HepG2 (cell line): ENCODE measurements around the gene SHROOM1. TPM values are rescaled to one million over a fixed set of nuclear protein-coding genes. Genes with fewer than 3 reads are reported as not detected.

Experiments
- ATAC-seq: fragments of 200-7000 bp; cut with Tn5 transposase; 3 replicates; pipeline ENCODE4 v1.9.1; 2020; ENCODE audit warnings: mild to moderate bottlenecking, moderate library complexity
- BruUV-seq: library from RNA; stranded (reverse); fragments of 400-500 nt; replicated peaks from 2 replicates; lab custom pipeline; 2021; lab: Mats Ljungman, UMichigan
- CTCF ChIA-PET: fragments of 300-600 bp; formaldehyde crosslinking; extraction: SDS; loops from one replicate; lab custom pipeline; 2021; ENCODE audit warnings: low total read pairs, inconsistent platforms, low intra/inter-chr PET ratio; lab: Yijun Ruan, JAX
- POLR2A ChIA-PET: fragments of 350-600 bp; sonication (Branson Sonifier 250); formaldehyde crosslinking; loops from one replicate; lab custom pipeline; 2020; ENCODE audit warnings: antibody characterized with exemption, inconsistent platforms; lab: Yijun Ruan, JAX
- DNase-seq: peaks from one replicate; pipeline ENCODE4 v3.0.0-alpha.2; 2015; ENCODE audit warnings: low spot score
- FAIRE-seq: peaks from 3 replicates; lab custom pipeline; 2011; peaks lifted over from hg19 to GRCh38; lab: Jason Lieb, UNC
- H2AFZ ChIP-seq: one replicate; pipeline ENCODE4 v1.6.1; 2011; ENCODE audit warnings: low read length, inconsistent platforms
- H3K27ac ChIP-seq: fragments of 300-600 bp; 3 replicates; pipeline ENCODE4 v1.8.0; 2011; ENCODE audit warnings: mixed run types, mild to moderate bottlenecking, mixed read lengths, low read length, inconsistent platforms; ENCODE audit not compliant: insufficient read depth; ENCODE audit errors: extremely low read length
- H3K27me3 ChIP-seq, 2 experiments: fragments of 200-600 bp in 1 of 2; 2 replicates in 1 of 2; 3 replicates in 1 of 2; pipeline versions ENCODE4 v1.6.0 to v1.8.0; 2011; ENCODE audit warnings: low read length in 2 of 2, mild to moderate bottlenecking in 2 of 2, moderate library complexity in 2 of 2, inconsistent platforms in 1 of 2; ENCODE audit not compliant: insufficient read depth in 2 of 2, control insufficient read depth in 1 of 2
- H3K36me3 ChIP-seq, 2 experiments: fragments of 200-600 bp in 1 of 2; replicated peaks in 1 of 2; 2 replicates in 1 of 2; 3 replicates in 1 of 2; pipeline versions ENCODE4 v1.5.1 to v1.8.0; 2011; ENCODE audit warnings: low read length in 2 of 2, inconsistent platforms in 1 of 2; ENCODE audit not compliant: insufficient read depth in 2 of 2, control insufficient read depth in 1 of 2
- H3K4me1 ChIP-seq: 2 replicates; pipeline ENCODE4 v1.5.1; 2012; ENCODE audit warnings: low read length, inconsistent platforms; ENCODE audit not compliant: insufficient read depth
- H3K4me2 ChIP-seq: 2 replicates; pipeline ENCODE4 v1.6.0; 2011; ENCODE audit warnings: low read depth, low read length, inconsistent platforms
- H3K4me3 ChIP-seq, 3 experiments: fragments of 200-600 bp in 1 of 3; sonication (generic), shearing (Covaris generic) in 1 of 3; replicated peaks in 1 of 3; 2 replicates each; pipeline ENCODE4 v1.5.1; 2011 to 2016; ENCODE audit warnings: low read length in 3 of 3, inconsistent platforms in 2 of 3, low read depth in 2 of 3, mild to moderate bottlenecking in 2 of 3, control low read depth in 1 of 3, mixed read lengths in 1 of 3; ENCODE audit not compliant: insufficient read depth in 1 of 3
- H3K79me2 ChIP-seq: one replicate; pipeline ENCODE4 v1.6.1; 2011; ENCODE audit warnings: low read length, inconsistent platforms; ENCODE audit not compliant: insufficient read depth
- H3K9ac ChIP-seq: 2 replicates; pipeline ENCODE4 v1.6.0; 2011; ENCODE audit warnings: mild to moderate bottlenecking, low read depth, low read length, inconsistent platforms; ENCODE audit not compliant: insufficient read depth
- H3K9me3 ChIP-seq: 2 replicates; pipeline ENCODE4 v1.5.1; 2012; ENCODE audit warnings: mild to moderate bottlenecking, low read length
- H4K20me1 ChIP-seq: 2 replicates; pipeline ENCODE4 v1.6.0; 2011; ENCODE audit warnings: inconsistent platforms, mild to moderate bottlenecking, low read length, moderate library complexity; ENCODE audit not compliant: insufficient read depth
- FOXA3 ChIP-seq: IDR thresholded peaks from 2 replicates; pipeline ENCODE4 v1.6.1; 2016; ENCODE audit warnings: missing genetic modification reagents, missing compliant biosample characterization
- GATAD2A ChIP-seq: IDR thresholded peaks from 2 replicates; pipeline ENCODE4 v1.6.1; 2016
- HMG20B ChIP-seq: conservative IDR thresholded peaks from 2 replicates; pipeline ENCODE4 v1.6.1; 2016; ENCODE audit warnings: missing genetic modification reagents, missing compliant biosample characterization
- HOMEZ ChIP-seq: IDR thresholded peaks from 2 replicates; pipeline ENCODE4 v1.6.1; 2016; ENCODE audit warnings: low read depth
- KDM1A ChIP-seq: IDR thresholded peaks from 2 replicates; pipeline ENCODE4 v1.6.1; 2016; ENCODE audit warnings: missing compliant biosample characterization
- KLF13 ChIP-seq: sonication (generic); formaldehyde crosslinking; IDR thresholded peaks from 2 replicates; pipeline ENCODE4 v1.4.0; 2020; ENCODE audit warnings: mild to moderate bottlenecking, missing genetic modification reagents
- NFIB ChIP-seq: sonication (generic); formaldehyde crosslinking; IDR thresholded peaks from 2 replicates; pipeline ENCODE4 v1.9.0; 2021; ENCODE audit warnings: missing genetic modification reagents, mild to moderate bottlenecking, borderline replicate concordance
- RNF219 ChIP-seq: sonication (generic); formaldehyde crosslinking; IDR thresholded peaks from 2 replicates; pipeline ENCODE4 v1.5.0; 2020; ENCODE audit warnings: mild to moderate bottlenecking, missing genetic modification reagents
- SAP130 ChIP-seq: IDR thresholded peaks from 2 replicates; pipeline ENCODE4 v1.6.1; 2016; ENCODE audit warnings: low read depth
- THAP11 ChIP-seq: IDR thresholded peaks from 2 replicates; pipeline ENCODE4 v1.6.1; 2016; ENCODE audit warnings: missing biosample characterization, missing genetic modification reagents
- THAP7 ChIP-seq: sonication (generic); formaldehyde crosslinking; IDR thresholded peaks from 2 replicates; pipeline ENCODE4 v1.8.1; 2023; ENCODE audit warnings: mild to moderate bottlenecking, missing genetic modification reagents
- ZNF326 ChIP-seq: sonication (generic); formaldehyde crosslinking; IDR thresholded peaks from 2 replicates; pipeline ENCODE4 v1.4.0; 2020; ENCODE audit warnings: missing genetic modification reagents, borderline replicate concordance
- ZNF331 ChIP-seq: sonication (generic); formaldehyde crosslinking; IDR thresholded peaks from 2 replicates; pipeline ENCODE4 v1.4.0; 2020; ENCODE audit warnings: missing genetic modification reagents
- ZNF652 ChIP-seq: IDR thresholded peaks from 2 replicates; pipeline ENCODE4 v1.6.1; 2016; ENCODE audit warnings: low read depth, borderline replicate concordance
- ZNF782 ChIP-seq: sonication (generic); formaldehyde crosslinking; IDR thresholded peaks from 2 replicates; pipeline ENCODE4 v1.4.0; 2020; ENCODE audit warnings: missing genetic modification reagents, mild to moderate bottlenecking, borderline replicate concordance
- ZSCAN12 ChIP-seq: sonication (generic); formaldehyde crosslinking; IDR thresholded peaks from 2 replicates; pipeline ENCODE4 v1.9.0; 2021; ENCODE audit warnings: mild to moderate bottlenecking, missing genetic modification reagents
- WGBS: methylation state at CpG from one replicate; pipeline ENCODE4 v1.1.6; 2017; ENCODE audit warnings: low lambda C conversion rate; 5-methylcytosine and 5-hydroxymethylcytosine counted together
- in situ Hi-C: cut with HindIII; loops from 2 replicates; pipeline ENCODE4 v1.10.0; 2017; ENCODE audit warnings: low pct_unique_long_range_greater_than_20kb; ENCODE audit not compliant: extremely low pct_ligation_motif_present
- intact Hi-C: fragments of 100-400 bp; cut with micrococcal nuclease; formaldehyde crosslinking; loops from one replicate; pipeline ENCODE4 v1.10.0; 2022; ENCODE audit not compliant: unreplicated experiment
- polyA plus RNA-seq, 8 experiments: library from polyadenylated mRNA; depleted of rRNA in 3 of 8; stranded (reverse) in 7 of 8; unstranded in 1 of 8; fragments of >200 nt; fragmentation: Illumina TruSeq in 4 of 8; extraction: Trizol in 4 of 8; gene quantifications; 2 replicates each; pipeline versions ENCODE4 v1.2.1 to v1.2.3, GENCODE V29; 2011 to 2016; ENCODE audit warnings: low read depth in 4 of 8, missing spikeins in 1 of 8, mixed read lengths in 1 of 8; ENCODE audit not compliant: insufficient read depth in 1 of 8
- total RNA-seq, 5 experiments: library from RNA; depleted of rRNA; stranded (reverse); fragments of >200 nt; fragmentation: Illumina TruSeq; extraction: Trizol; gene quantifications; 2 replicates each; pipeline ENCODE4 v1.2.3, GENCODE V29; 2016; ENCODE audit warnings: low read depth in 1 of 5

Gene SHROOM1
- total and polyA plus RNA-seq, 2 of the 13 experiments (the other 11 are each of a cell fraction or from before 2014, with no cell fraction given), result 18.2 to 25.7 TPM

- ATAC-seq, result no peak
- Histone ChIP-seq H3K4me1 (peaks cover 75% of the 10 kb centered on the region), H3K36me3 (no peaks in the 10 kb centered on the region), H3K9ac (no peak overlapping the region), H3K4me3 (no peak overlapping the region), H3K79me2 (peaks cover 12% of the 10 kb centered on the region), H2AFZ (no peak overlapping the region), H3K27me3 (no peaks in the 10 kb centered on the region), H3K27ac (no peak overlapping the region), H3K9me3 (no peaks in the 10 kb centered on the region), H4K20me1 (no peaks in the 10 kb centered on the region), H3K4me2 (no peak overlapping the region)
- CTCF ChIA-PET, result no interaction called here
- intact Hi-C loops (no loop called here), in situ Hi-C loops (loop anchor here (5.0 kb wide), 1 partner anchor 38 kb away; the partner anchor contains the start of gene LEAP2)
- TF ChIP-seq HMG20B (CRISPR knock-in tag) (no peak), NFIB (CRISPR knock-in tag) (no peak), GATAD2A (CRISPR knock-in tag) (peak; percentile 33; the same call in 1 of the 2 replicates), ZNF652 (CRISPR knock-in tag) (peak; percentile 91), KLF13 (CRISPR knock-in tag) (no peak), SAP130 (CRISPR knock-in tag) (0 out of 2 replicates have a peak, but pooled peaks have one; percentile 9), FOXA3 (CRISPR knock-in tag) (0 out of 2 replicates have a peak, but pooled peaks have one; percentile 20)
- WGBS, result 69% methylated on average over 3 of the region's 3 CpGs
- DNase-seq, result no peak
- POLR2A ChIA-PET, result interaction anchor here (0.6 to 1.8 kb wide), 3 partner anchors 32 to 96 kb away, joined by 3 to 9 read pairs (median 5); partner anchors contain the start of genes GDF9 and UQCRQ
- no peak for FAIRE-seq
- no TSS peak for BruUV-seq
Observed at GRCh38 chr5:132834057-132834456, 3.6 kb upstream of the SHROOM1 start.

GRCh38 chr5:132832612-132833011 lies 2.2 kb upstream of the SHROOM1 start:
- 90% methylated on average over 5 of the region's 5 CpGs for WGBS
- TF ChIP-seq ZNF331 (CRISPR knock-in tag), result no peak
- TF ChIP-seq THAP7 (CRISPR knock-in tag), result no peak
- TF ChIP-seq KDM1A, result no peak
- TF ChIP-seq ZNF326 (CRISPR knock-in tag), result no peak
- TF ChIP-seq RNF219 (CRISPR knock-in tag), result no peak
- TF ChIP-seq THAP11 (CRISPR knock-in tag), result no peak
- TF ChIP-seq ZSCAN12, result no peak
- TF ChIP-seq HOMEZ (CRISPR knock-in tag), result no peak
- no peak for TF ChIP-seq ZNF782 (CRISPR knock-in tag)

More at GRCh38 chr5:132832612-132833011, 2.2 kb upstream of the SHROOM1 start:
- Histone ChIP-seq H3K4me1 (peaks cover 75% of the 10 kb centered on the region), H4K20me1 (no peaks in the 10 kb centered on the region), H3K36me3 (no peaks in the 10 kb centered on the region), H3K27ac (no peak overlapping the region), H2AFZ (no peak overlapping the region), H3K79me2 (peaks cover 26% of the 10 kb centered on the region), H3K27me3 (no peaks in the 10 kb centered on the region), H3K4me2 (no peak overlapping the region), H3K9me3 (no peaks in the 10 kb centered on the region), H3K9ac (no peak overlapping the region), H3K4me3 (no peak overlapping the region)
- no TSS peak for BruUV-seq
- no peak for ATAC-seq
- no peak for DNase-seq
- CTCF ChIA-PET, result no interaction called here
- in situ Hi-C loops (loop anchor here (5.0 kb wide), 1 partner anchor 40 kb away; the partner anchor contains the start of gene LEAP2), intact Hi-C loops (no loop called here)
- FAIRE-seq, result no peak
- POLR2A ChIA-PET, result interaction anchor here (0.8 to 6.6 kb wide), 3 partner anchors 35 to 50 kb away, joined by 4 to 91 read pairs (median 22); partner anchors contain the start of genes GDF9 and UQCRQ
